Mammary epithelial cell (primary cell): ENCODE data around the gene TMEM256.

Experiments used
- EZH2 ChIP-seq: IDR thresholded peaks from 2 replicates; pipeline ENCODE4 v1.6.1; 2012; ENCODE audit warnings: low read length, inconsistent platforms, borderline replicate concordance
- TF ChIP-seq, protein P1 (sequence below), 2 donors: IDR thresholded peaks in 1 of 2; conservative IDR thresholded peaks in 1 of 2; 2 replicates each; pipeline ENCODE4 v1.5.1; 2011 to 2012; ENCODE audit warnings: inconsistent platforms in 2 of 2, low read length in 2 of 2, mild to moderate bottlenecking in 2 of 2, control low read depth in 1 of 2, low read depth in 1 of 2; ENCODE audit not compliant: insufficient read depth in 1 of 2; ENCODE audit errors: extremely low read depth in 1 of 2

DNA sequence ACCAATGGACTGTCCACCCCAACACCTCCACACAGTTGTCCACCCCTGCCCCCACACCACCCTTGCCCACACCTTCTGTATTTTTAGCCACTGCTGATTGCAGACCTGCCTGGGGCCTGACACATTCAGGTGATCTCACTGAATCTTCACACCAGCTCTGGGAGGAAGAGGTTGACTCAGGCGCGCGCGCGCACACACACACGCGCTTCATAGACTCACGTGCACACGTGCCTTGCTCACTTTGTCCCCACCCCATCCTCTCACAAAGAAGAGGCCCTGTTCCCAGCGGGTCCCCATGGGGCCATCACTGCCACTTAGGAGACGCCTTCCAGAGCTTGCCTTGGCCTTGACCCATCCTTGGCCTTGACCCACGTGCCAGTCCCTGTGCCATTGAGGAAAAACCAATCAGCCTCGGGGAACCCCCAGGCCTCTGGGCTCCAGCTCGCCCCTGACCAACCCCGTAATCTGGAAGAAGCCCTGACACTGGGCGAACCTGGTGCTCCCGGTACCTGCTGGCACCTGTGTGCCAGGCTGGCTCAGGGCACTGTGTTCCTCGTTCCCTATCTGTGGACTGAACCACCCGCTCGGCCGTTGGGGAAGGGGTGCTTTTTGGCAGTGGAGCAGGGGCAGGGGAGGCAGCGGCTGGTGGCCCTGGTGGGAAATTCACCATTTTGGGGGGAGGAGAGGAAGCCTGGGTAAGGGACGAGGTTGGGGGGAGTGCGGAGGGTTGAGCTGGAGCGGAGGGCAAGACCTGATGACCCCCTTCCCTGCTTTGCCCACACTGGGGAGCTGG is 6.9 kb upstream of the TMEM256 start:
- TF ChIP-seq, protein P1, sequence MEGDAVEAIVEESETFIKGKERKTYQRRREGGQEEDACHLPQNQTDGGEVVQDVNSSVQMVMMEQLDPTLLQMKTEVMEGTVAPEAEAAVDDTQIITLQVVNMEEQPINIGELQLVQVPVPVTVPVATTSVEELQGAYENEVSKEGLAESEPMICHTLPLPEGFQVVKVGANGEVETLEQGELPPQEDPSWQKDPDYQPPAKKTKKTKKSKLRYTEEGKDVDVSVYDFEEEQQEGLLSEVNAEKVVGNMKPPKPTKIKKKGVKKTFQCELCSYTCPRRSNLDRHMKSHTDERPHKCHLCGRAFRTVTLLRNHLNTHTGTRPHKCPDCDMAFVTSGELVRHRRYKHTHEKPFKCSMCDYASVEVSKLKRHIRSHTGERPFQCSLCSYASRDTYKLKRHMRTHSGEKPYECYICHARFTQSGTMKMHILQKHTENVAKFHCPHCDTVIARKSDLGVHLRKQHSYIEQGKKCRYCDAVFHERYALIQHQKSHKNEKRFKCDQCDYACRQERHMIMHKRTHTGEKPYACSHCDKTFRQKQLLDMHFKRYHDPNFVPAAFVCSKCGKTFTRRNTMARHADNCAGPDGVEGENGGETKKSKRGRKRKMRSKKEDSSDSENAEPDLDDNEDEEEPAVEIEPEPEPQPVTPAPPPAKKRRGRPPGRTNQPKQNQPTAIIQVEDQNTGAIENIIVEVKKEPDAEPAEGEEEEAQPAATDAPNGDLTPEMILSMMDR (conservative IDR thresholded peaks at IDR 0.05 in 1 of 2, IDR thresholded peaks at IDR 0.05 in 1 of 2; ENCODE audit: extremely low read depth in 1 of 2, insufficient read depth in 1 of 2, low read depth in 1 of 2, low read length in 2 of 2), result no peak
- TF ChIP-seq EZH2, result no peak
